ENCODE measurements around the gene ADGRG4. TPM values are rescaled to one million over a fixed set of nuclear protein-coding genes. Genes with fewer than 3 reads are reported as not detected.

ADGRG4 gene
- total and polyA plus RNA-seq, 3 donors from 2014 or later = 0.28 to 1.0 (median 0.50) TPM

DNA sequence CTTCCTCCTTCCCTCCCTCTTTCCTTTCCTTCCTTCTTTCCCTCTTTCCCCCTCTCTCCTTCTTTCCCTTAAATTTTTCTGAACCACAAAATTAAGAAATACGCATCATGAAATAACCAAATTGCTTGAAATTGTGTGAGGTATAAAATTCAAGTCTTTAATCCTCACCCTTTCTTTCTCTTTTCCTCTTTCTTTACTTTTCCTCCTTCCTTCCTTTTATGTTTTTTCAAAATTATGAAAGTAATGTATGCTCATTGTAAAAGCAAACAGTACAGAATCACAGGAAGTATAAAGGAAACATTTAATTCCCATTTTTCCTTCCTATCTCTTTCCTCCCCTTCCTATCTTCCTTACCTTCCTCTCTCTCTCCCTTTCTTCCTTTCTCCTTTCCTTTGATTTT is 5.4 kb downstream of the ADGRG4 start:
- intact Hi-C loops (cut with DNase I; ENCODE audit: low total_unique reads) = no loop called here
- Histone ChIP-seq H3K9me3 (no peaks in the 10 kb centered on the region), H3K27ac (no peak overlapping the region), H3K4me3 (no peak overlapping the region), H3K27me3 (no peaks in the 10 kb centered on the region), H3K4me1 (no peaks in the 10 kb centered on the region), H3K36me3 (ENCODE audit: low read depth, missing control alignments) (no peaks in the 10 kb centered on the region)
- TF ChIP-seq, protein P1, sequence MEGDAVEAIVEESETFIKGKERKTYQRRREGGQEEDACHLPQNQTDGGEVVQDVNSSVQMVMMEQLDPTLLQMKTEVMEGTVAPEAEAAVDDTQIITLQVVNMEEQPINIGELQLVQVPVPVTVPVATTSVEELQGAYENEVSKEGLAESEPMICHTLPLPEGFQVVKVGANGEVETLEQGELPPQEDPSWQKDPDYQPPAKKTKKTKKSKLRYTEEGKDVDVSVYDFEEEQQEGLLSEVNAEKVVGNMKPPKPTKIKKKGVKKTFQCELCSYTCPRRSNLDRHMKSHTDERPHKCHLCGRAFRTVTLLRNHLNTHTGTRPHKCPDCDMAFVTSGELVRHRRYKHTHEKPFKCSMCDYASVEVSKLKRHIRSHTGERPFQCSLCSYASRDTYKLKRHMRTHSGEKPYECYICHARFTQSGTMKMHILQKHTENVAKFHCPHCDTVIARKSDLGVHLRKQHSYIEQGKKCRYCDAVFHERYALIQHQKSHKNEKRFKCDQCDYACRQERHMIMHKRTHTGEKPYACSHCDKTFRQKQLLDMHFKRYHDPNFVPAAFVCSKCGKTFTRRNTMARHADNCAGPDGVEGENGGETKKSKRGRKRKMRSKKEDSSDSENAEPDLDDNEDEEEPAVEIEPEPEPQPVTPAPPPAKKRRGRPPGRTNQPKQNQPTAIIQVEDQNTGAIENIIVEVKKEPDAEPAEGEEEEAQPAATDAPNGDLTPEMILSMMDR (IDR thresholded peaks at IDR 0.05) = no peak
- no peak for TF ChIP-seq POLR2A (IDR thresholded peaks at IDR 0.05)
- DNase-seq = no peak
- 94 to 96% methylated on average over 1 of the region's 1 CpG for WGBS, 2 donors

DNA sequence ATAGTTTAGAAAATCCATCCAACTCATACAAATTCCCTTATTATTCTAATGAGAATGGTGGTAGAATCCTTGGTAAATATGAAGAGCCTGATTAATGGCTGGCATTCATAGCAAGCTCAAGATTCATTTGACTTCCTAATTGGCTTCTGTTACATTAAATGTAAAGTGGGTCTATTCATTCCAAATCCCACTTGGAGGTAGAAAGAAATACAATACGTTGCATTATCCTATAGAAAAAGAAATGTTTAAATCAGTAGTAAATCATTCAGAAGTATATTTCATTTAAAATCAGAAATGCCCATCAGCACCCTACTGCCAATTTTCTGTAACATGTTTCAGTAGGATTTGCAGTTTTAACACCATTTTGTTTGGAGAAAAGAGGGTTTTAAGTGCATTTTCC is 6.7 kb downstream of the ADGRG4 start:
- Histone ChIP-seq H3K4me3 (no peak overlapping the region), H3K36me3 (ENCODE audit: low read depth, missing control alignments) (no peaks in the 10 kb centered on the region), H3K27me3 (no peaks in the 10 kb centered on the region), H3K4me1 (no peaks in the 10 kb centered on the region), H3K27ac (no peak overlapping the region), H3K9me3 (no peaks in the 10 kb centered on the region)
- DNase-seq = no peak
- TF ChIP-seq POLR2A (IDR thresholded peaks at IDR 0.05) = no peak
- TF ChIP-seq, protein P1 (IDR thresholded peaks at IDR 0.05) = no peak
- intact Hi-C loops (cut with DNase I; ENCODE audit: low total_unique reads) = no loop called here
- WGBS, 2 donors = 47 to 75% methylated on average over 1 of the region's 1 CpG

DNA sequence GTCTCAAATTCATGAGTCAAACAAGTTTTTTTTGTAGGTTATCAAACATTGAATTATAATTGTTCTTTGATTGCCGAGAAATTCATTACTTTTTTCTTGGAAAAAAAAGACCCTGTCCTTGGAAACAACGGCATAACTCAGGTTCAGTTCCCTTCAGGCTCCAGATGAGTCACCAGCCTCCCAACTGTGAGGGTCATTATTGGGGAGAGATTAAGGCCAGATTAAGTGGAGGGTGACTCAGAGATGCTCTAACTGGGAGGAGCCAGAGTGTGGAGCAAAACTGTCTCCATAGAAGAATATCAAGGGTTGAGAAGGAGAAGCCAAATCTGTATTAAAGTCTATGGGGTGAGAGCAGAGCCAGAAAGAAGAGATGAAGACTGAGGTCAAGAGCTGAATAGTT is 9.6 kb downstream of the ADGRG4 start:
- no peak overlapping the region for H3K4me3 ChIP-seq
- intact Hi-C loops (cut with DNase I; ENCODE audit: low total_unique reads) = no loop called here
- no peaks in the 10 kb centered on the region for H3K9me3 ChIP-seq
- no peaks in the 10 kb centered on the region for H3K4me1 ChIP-seq
- H3K27ac ChIP-seq = no peak overlapping the region
- no peak for DNase-seq
- WGBS, 2 donors = 56 to 74% methylated on average over 2 of the region's 2 CpGs
- TF ChIP-seq, protein P1 (IDR thresholded peaks at IDR 0.05) = no peak
- no peaks in the 10 kb centered on the region for H3K36me3 ChIP-seq (ENCODE audit: low read depth, missing control alignments)
- no peaks in the 10 kb centered on the region for H3K27me3 ChIP-seq

DNA sequence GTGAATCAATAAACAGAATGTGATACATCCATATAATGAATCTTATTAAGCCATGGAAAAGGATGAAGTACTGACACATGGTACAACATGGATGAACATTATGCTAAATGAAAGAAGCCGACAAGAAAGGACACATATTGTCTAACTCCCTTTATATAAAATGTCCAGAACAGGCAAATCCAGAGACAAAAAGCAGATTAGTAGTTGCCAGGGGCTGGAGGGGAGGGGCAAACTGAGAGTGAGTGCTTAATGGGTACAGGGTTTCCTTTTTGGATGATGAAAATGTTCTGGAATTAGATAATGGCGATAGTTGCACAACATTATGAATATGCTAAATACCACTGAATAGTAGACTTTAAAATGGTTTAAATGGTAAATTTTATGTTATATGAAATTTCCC is 17.4 kb downstream of the ADGRG4 start:
- no peak overlapping the region for H3K4me3 ChIP-seq
- no peak overlapping the region for H3K27ac ChIP-seq
- no peaks in the 10 kb centered on the region for H3K9me3 ChIP-seq
- TF ChIP-seq POLR2A (IDR thresholded peaks at IDR 0.05) = no peak
- TF ChIP-seq, protein P1 (IDR thresholded peaks at IDR 0.05) = no peak
- DNase-seq = no peak
- 61 to 70% methylated on average over 2 of the region's 2 CpGs for WGBS, 2 donors
- no peaks in the 10 kb centered on the region for H3K36me3 ChIP-seq (ENCODE audit: low read depth, missing control alignments)
- intact Hi-C loops (cut with DNase I; ENCODE audit: low total_unique reads) = no loop called here
- H3K27me3 ChIP-seq = no peaks in the 10 kb centered on the region
- no peaks in the 10 kb centered on the region for H3K4me1 ChIP-seq

DNA sequence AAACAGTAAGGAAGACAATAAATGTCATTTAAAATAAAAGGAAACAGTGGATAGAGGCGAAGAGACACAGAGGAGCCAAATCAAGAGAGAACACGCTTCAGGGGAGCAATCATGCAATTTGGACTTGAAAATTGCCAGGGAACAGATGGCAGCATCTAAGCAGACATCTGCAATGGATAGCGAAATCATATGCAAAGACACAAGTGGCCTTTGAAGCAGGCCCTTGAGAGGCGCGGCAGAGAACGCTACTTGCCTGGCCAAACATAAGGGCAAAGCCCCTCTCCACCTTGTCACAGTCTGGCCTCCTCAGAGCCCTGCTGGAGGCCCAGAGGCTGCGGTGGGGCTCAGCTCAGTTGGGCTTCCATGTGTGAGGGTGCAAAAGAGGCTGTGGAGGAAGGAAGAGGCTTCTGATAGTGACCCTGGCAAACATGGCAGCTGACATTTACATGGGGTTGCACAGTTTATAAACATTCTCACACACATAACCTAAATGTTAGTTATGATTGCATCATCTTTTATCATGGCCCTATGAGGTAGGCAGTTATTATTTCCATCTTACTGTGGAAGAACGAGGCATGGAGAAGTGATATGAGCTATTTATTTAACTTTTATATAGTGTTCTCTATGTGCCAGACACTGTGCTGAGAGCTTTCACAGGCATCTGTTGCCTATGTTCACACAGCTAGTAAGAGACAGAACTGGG is 18.3 kb downstream of the ADGRG4 start:
- no peak overlapping the region for H3K4me3 ChIP-seq
- no peak overlapping the region for H3K27ac ChIP-seq
- H3K9me3 ChIP-seq = no peaks in the 10 kb centered on the region
- no peaks in the 10 kb centered on the region for H3K36me3 ChIP-seq (ENCODE audit: low read depth, missing control alignments)
- H3K4me1 ChIP-seq = no peaks in the 10 kb centered on the region
- no peaks in the 10 kb centered on the region for H3K27me3 ChIP-seq
- WGBS, 2 donors = 90 to 91% methylated on average over 4 to 8 of the region's 8 CpGs
- DNase-seq = no peak
- intact Hi-C loops (cut with DNase I; ENCODE audit: low total_unique reads) = no loop called here
- TF ChIP-seq, protein P1 (IDR thresholded peaks at IDR 0.05) = no peak
- TF ChIP-seq POLR2A (IDR thresholded peaks at IDR 0.05) = no peak

Data from testis (tissue), 3 donors.